ENCODE measurements around the gene ASAP2. TPM values are rescaled to one million over a fixed set of nuclear protein-coding genes. Genes with fewer than 3 reads are reported as not detected.

The ASAP2 gene
- total and polyA plus RNA-seq, 2 donors (not counting 1 experiment from before 2014, with no cell fraction given) = 0.04 TPM; not detected in 1

GRCh38 chr2:9291331-9291730 is 84.7 kb downstream of the ASAP2 start:
- Histone ChIP-seq H3K36me3 (replicated peaks in 1 of 2; ENCODE audit: control extremely low read depth in 1 of 2, control insufficient read depth in 1 of 2, extremely low read depth in 1 of 2, insufficient read depth in 2 of 2, low read length in 1 of 2) (no peaks in the 10 kb centered on the region), H3K4me3 (ENCODE audit: control extremely low read depth in 1 of 5, extremely low read depth in 1 of 5, insufficient read depth in 1 of 5, low read depth in 2 of 5, low read length in 4 of 5) (no peak overlapping the region), H3K27me3 (replicated peaks in 1 of 4; ENCODE audit: control extremely low read depth in 1 of 4, control insufficient read depth in 3 of 4, insufficient read depth in 4 of 4, low read length in 3 of 4) (no peaks in the 10 kb centered on the region), H3K4me2 (replicated peaks; ENCODE audit: low read depth, low read length, poor library complexity, severe bottlenecking) (no peak overlapping the region), H3K79me2 (ENCODE audit: control insufficient read depth, insufficient read depth, low read length) (no peaks in the 10 kb centered on the region), H2AFZ (ENCODE audit: insufficient read depth, low read depth, low read length, poor library complexity, severe bottlenecking) (no peak overlapping the region), H3K9me3 (ENCODE audit: control extremely low read depth in 1 of 3, control insufficient read depth in 2 of 3, insufficient read depth in 1 of 3, low read length in 2 of 3) (no peaks in the 10 kb centered on the region), H3K27ac (ENCODE audit: low read length in 2 of 2) (no peak overlapping the region), H4K20me1 (ENCODE audit: control insufficient read depth, insufficient read depth, low read length, poor library complexity, severe bottlenecking) (no peaks in the 10 kb centered on the region), H3K4me1 (ENCODE audit: control insufficient read depth in 2 of 2, insufficient read depth in 2 of 2, low read length in 2 of 2) (no peaks in the 10 kb centered on the region), H3K9ac (ENCODE audit: low read length) (no peak overlapping the region)
- ChIA-PET CTCF (no interaction called here), POLR2A (no interaction called here)
- Mint-ChIP-seq H3K27ac (no peak overlapping the region), H3K4me1 (no peaks in the 10 kb centered on the region), H3K27me3 (peaks cover 9% of the 10 kb centered on the region), H3K4me3 (no peak overlapping the region), H3K9me3 (ENCODE audit: insufficient read depth) (no peaks in the 10 kb centered on the region)
- intact Hi-C loops (cut with micrococcal nuclease) = no loop called here
- DNase-seq (no peak), ATAC-seq (ENCODE audit: low read depth) (no peak)
- TF ChIP-seq CTCF (IDR thresholded peaks at IDR 0.05) (no peak), EZH2 (IDR thresholded peaks at IDR 0.05; ENCODE audit: borderline replicate concordance, insufficient read depth, low read depth, low read length, poor library complexity, severe bottlenecking) (no peak)
- WGBS (ENCODE audit: insufficient coverage) = 93% methylated on average over 12 of the region's 12 CpGs

- Histone ChIP-seq H3K27ac (ENCODE audit: low read length in 2 of 2) (no peak overlapping the region), H3K4me1 (ENCODE audit: control insufficient read depth in 2 of 2, insufficient read depth in 2 of 2, low read length in 2 of 2) (no peaks in the 10 kb centered on the region), H3K27me3 (replicated peaks in 1 of 4; ENCODE audit: control extremely low read depth in 1 of 4, control insufficient read depth in 3 of 4, insufficient read depth in 4 of 4, low read length in 3 of 4) (no peaks in the 10 kb centered on the region), H3K79me2 (ENCODE audit: control insufficient read depth, insufficient read depth, low read length) (no peaks in the 10 kb centered on the region), H3K36me3 (replicated peaks in 1 of 2; ENCODE audit: control extremely low read depth in 1 of 2, control insufficient read depth in 1 of 2, extremely low read depth in 1 of 2, insufficient read depth in 2 of 2, low read length in 1 of 2) (no peaks in the 10 kb centered on the region), H2AFZ (ENCODE audit: insufficient read depth, low read depth, low read length, poor library complexity, severe bottlenecking) (no peak overlapping the region), H3K4me2 (replicated peaks; ENCODE audit: low read depth, low read length, poor library complexity, severe bottlenecking) (no peak overlapping the region), H3K9ac (ENCODE audit: low read length) (no peak overlapping the region), H4K20me1 (ENCODE audit: control insufficient read depth, insufficient read depth, low read length, poor library complexity, severe bottlenecking) (no peaks in the 10 kb centered on the region), H3K9me3 (ENCODE audit: control extremely low read depth in 1 of 3, control insufficient read depth in 2 of 3, insufficient read depth in 1 of 3, low read length in 2 of 3) (no peaks in the 10 kb centered on the region), H3K4me3 (ENCODE audit: control extremely low read depth in 1 of 5, extremely low read depth in 1 of 5, insufficient read depth in 1 of 5, low read depth in 2 of 5, low read length in 4 of 5) (no peak overlapping the region)
- ChIA-PET CTCF (no interaction called here), POLR2A (no interaction called here)
- 88% methylated on average over 4 of the region's 5 CpGs for WGBS (ENCODE audit: insufficient coverage)
- no peaks in the 10 kb centered on the region for H3K9me3 Mint-ChIP-seq (ENCODE audit: insufficient read depth)
- H3K4me3 Mint-ChIP-seq = no peak overlapping the region
- no peaks in the 10 kb centered on the region for H3K4me1 Mint-ChIP-seq
- no peak overlapping the region for H3K27ac Mint-ChIP-seq
- TF ChIP-seq EZH2 (IDR thresholded peaks at IDR 0.05; ENCODE audit: borderline replicate concordance, insufficient read depth, low read depth, low read length, poor library complexity, severe bottlenecking) (no peak), CTCF (IDR thresholded peaks at IDR 0.05) (no peak)
- ATAC-seq (ENCODE audit: low read depth) (no peak), DNase-seq (no peak)
- intact Hi-C loops (cut with micrococcal nuclease) = no loop called here
- peaks cover 12% of the 10 kb centered on the region for H3K27me3 Mint-ChIP-seq
These were observed 85.3 kb downstream of the ASAP2 start for GRCh38 chr2:9291866-9292265.
